Measurements from ENCODE around the gene SRPK3. TPM values are rescaled to one million over a fixed set of nuclear protein-coding genes. Genes with fewer than 3 reads are reported as not detected.
A peak's percentile ranks its signal among the peaks of the same experiment; 100 is the strongest.

Gene SRPK3
- polyA plus RNA-seq, 6 donors from 2014 or later: 0.08 TPM; not detected in 5

DNA sequence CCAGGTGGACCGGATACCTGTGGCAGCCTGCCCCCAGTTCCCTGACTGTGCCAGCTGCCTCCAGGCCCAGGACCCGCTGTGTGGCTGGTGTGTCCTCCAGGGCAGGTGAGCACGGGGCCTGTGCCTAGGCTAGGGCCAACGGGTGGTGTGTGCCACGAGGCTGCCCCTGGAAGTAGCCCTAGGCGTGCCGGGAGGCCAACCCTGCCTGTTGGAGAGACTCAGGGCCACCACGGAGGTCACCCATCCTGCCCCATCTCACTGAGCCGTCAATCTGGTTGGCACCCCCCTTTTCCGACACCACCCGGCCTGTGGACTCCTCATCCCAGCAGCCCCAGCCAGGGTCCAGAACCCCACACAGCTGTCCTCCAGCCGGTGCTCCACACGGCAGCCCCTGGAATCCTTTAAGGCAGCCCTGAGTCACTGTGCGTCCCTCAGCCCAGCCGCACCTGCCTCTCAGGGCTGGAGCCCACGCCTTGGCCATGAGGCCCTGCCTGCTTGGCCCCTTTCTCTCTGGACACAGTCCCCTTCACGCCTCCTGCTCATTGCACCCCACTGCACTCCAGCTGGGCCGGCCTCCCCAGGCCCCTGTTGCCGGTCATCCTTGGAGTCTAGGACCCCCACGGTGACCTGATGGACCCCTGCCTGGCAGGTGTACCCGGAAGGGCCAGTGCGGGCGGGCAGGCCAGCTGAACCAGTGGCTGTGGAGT is 11.5 kb upstream of the SRPK3 start:
- Mint-ChIP-seq H3K27me3 (peaks cover 0 to 13% (median 0%) of the 10 kb centered on the region in 3 donors), H3K4me3 (no peak overlapping the region), H3K27ac (no peak overlapping the region), H3K4me1 (peaks cover 6 to 16% (median 7%) of the 10 kb centered on the region in 3 donors), H3K36me3 (no peaks in the 10 kb centered on the region), H3K9me3 (no peaks in the 10 kb centered on the region)
- DNase-seq (no peak), ATAC-seq (ENCODE audit: low read depth in 2 of 2) (no peak)

GRCh38 chrX:153769865-153770600 is 10.8 kb upstream of the SRPK3 start:
- ATAC-seq (ENCODE audit: low read depth in 2 of 2): no peak
- DNase-seq: no peak
- Mint-ChIP-seq H3K36me3 (no peaks in the 10 kb centered on the region), H3K4me3 (no peak overlapping the region), H3K4me1 (peaks cover 6 to 16% (median 7%) of the 10 kb centered on the region in 3 donors), H3K27ac (peak overlapping the region in 1 of 6 donors; percentile 95), H3K9me3 (no peaks in the 10 kb centered on the region), H3K27me3 (peaks cover 0 to 13% (median 0%) of the 10 kb centered on the region in 3 donors)

GRCh38 chrX:153770601-153771414 is 10.0 kb upstream of the SRPK3 start:
- Mint-ChIP-seq H3K36me3 (no peaks in the 10 kb centered on the region), H3K4me1 (peaks cover 6 to 16% (median 7%) of the 10 kb centered on the region in 3 donors), H3K27ac (no peak overlapping the region), H3K9me3 (no peaks in the 10 kb centered on the region), H3K27me3 (peaks cover 0 to 13% (median 0%) of the 10 kb centered on the region in 3 donors), H3K4me3 (no peak overlapping the region)
- ATAC-seq (ENCODE audit: low read depth in 2 of 2) (no peak), DNase-seq (no peak)

DNA sequence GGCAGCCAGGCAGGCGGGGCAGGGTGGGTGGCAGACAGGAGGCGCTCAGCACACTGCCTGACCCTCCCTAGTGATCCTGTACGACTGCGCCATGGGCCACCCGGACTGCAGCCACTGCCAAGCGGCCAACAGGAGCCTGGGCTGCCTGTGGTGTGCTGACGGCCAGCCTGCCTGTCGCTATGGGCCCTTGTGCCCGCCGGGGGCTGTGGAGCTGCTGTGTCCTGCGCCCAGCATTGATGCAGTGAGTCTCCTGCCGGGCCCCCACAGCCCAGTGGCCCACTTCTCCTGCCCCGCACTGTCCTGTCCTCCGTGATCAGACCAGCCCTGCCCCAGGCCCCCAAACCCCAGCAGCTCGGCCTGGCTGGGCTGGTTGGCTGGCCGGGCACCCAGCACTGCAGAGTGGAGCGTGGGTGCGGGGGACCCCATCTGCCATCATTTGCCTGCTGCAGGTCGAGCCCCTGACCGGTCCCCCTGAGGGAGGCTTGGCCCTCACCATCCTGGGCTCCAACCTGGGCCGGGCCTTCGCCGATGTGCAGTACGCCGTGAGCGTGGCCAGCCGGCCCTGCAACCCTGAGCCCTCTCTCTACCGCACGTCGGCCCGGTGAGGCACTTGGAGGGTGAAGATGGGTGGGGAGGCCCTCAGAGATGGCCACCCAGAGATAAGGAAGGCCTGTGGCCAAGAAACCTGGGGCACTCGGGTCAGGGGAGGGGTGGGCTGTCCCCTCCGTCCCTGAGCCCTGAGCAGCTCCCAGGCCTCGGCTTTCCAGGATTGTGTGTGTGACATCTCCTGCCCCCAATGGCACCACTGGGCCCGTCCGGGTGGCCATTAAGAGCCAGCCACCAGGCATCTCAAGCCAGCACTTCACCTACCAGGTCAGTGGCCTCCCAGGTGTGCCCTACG is 9.2 kb upstream of the SRPK3 start:
- no peaks in the 10 kb centered on the region for H3K36me3 Mint-ChIP-seq

DNA sequence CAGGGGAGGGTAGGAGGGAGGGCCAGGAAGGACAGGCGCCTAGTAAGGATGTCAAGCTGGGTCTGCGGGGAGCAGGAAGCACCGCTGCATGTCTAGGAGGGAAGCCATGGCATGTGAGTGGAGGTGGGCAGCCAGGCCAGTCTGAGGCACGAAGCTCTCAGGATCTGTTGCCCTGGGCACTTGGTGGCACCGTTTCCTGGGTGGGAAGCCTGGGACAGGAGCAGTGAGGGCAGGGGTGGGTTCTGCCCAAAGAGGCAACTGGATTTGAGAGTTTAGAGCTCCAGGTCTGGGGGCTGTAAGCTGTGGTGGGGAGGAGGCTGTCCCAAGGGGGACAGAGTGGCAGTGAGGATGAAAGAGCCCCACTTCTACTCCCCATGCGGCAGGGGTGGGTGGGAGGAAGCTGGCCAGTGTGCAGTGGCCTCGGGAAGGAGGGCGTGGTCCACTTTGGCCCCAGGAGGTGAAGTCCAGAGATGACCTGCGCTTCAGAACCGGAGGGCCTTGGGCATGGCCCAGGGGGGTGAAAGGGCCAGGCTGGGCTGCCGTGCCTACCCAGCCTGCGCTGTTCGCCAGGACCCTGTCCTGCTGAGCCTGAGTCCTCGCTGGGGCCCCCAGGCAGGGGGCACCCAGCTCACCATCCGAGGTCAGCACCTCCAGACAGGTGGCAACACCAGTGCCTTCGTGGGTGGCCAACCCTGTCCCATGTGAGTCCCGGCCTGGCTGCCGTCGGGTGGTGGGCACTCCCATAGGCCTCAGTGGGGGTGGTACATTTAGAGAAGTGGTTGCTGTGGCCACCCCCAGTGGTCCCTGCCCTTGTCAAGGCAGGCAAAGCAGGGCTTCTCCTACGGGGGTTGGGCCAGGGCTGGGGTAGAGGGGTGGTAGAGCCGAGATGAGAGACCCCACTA is 8.3 kb upstream of the SRPK3 start:
- no peaks in the 10 kb centered on the region for H3K36me3 Mint-ChIP-seq
- peaks cover 0 to 7% (median 0%) of the 10 kb centered on the region in 3 donors for H3K4me1 Mint-ChIP-seq
- H3K27ac Mint-ChIP-seq: no peak overlapping the region
- no peaks in the 10 kb centered on the region for H3K9me3 Mint-ChIP-seq
- H3K4me3 Mint-ChIP-seq: peak overlapping the region in 1 of 8 donors; percentile 47
- ATAC-seq (ENCODE audit: low read depth in 2 of 2) (no peak), DNase-seq (no peak)
- peaks cover 0 to 8% (median 0%) of the 10 kb centered on the region in 3 donors for H3K27me3 Mint-ChIP-seq

More for the DNA sequence above, 9.2 kb upstream of the SRPK3 start:
- H3K4me3 Mint-ChIP-seq: no peak overlapping the region
- peaks cover 0 to 9% (median 2%) of the 10 kb centered on the region in 3 donors for H3K4me1 Mint-ChIP-seq
- H3K27me3 Mint-ChIP-seq: peaks cover 0 to 8% (median 0%) of the 10 kb centered on the region in 3 donors
- H3K9me3 Mint-ChIP-seq: no peaks in the 10 kb centered on the region
- DNase-seq: no peak
- no peak for ATAC-seq (ENCODE audit: low read depth in 2 of 2)
- no peak overlapping the region for H3K27ac Mint-ChIP-seq

DNA sequence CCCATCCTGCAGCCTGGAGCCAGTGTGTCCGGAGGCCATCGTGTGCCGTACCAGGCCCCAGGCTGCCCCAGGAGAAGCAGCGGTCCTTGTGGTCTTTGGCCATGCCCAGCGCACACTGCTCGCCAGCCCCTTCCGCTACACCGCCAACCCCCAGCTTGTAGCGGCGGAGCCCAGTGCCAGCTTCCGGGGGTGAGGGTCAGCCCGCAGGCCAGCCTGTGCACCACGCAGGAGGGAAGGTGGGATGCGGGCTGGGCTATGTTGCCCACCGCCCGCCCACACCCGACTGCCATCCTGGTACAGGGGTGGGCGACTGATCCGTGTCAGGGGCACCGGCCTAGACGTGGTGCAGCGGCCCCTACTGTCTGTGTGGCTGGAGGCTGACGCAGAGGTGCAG is 7.6 kb upstream of the SRPK3 start:
- Mint-ChIP-seq H3K27me3 (peaks cover 0 to 8% (median 3%) of the 10 kb centered on the region in 3 donors), H3K27ac (no peak overlapping the region), H3K4me1 (peaks cover 0 to 2% (median 0%) of the 10 kb centered on the region in 3 donors), H3K9me3 (no peaks in the 10 kb centered on the region), H3K4me3 (no peak overlapping the region), H3K36me3 (no peaks in the 10 kb centered on the region)
- ATAC-seq (ENCODE audit: low read depth in 2 of 2) (no peak), DNase-seq (no peak)

DNA sequence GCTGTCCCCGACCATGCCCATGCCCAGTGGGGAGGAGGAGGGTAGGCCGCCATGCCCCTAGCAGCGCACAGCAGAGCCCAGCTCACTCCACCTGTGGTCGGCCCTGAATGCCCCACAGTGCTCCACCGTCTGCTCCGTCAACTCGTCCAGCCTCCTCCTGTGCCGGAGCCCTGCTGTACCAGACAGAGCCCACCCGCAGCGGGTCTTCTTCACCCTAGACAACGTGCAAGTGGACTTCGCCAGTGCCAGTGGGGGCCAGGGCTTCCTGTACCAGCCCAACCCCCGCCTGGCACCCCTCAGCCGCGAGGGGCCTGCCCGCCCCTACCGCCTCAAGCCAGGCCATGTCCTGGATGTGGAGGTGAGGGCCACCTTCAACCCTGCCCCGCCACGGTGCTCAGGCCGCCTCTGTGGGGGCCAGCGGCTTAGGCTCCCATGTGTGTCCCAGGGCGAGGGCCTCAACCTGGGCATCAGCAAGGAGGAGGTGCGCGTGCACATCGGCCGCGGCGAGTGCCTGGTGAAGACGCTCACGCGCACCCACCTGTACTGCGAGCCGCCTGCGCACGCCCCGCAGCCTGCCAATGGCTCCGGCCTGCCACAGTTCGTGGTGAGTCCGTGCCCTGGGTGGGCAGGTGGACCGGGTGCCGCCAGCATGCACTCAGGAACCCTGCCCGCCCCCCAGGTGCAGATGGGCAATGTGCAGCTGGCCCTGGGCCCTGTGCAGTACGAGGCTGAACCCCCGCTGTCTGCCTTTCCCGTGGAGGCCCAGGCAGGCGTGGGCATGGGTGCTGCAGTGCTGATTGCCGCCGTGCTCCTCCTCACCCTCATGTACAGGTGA is 6.9 kb upstream of the SRPK3 start:
- Mint-ChIP-seq H3K27ac (no peak overlapping the region), H3K4me1 (no peaks in the 10 kb centered on the region), H3K4me3 (no peak overlapping the region), H3K9me3 (no peaks in the 10 kb centered on the region), H3K36me3 (no peaks in the 10 kb centered on the region), H3K27me3 (peaks cover 0 to 8% (median 5%) of the 10 kb centered on the region in 3 donors)
- DNase-seq (no peak), ATAC-seq (ENCODE audit: low read depth in 2 of 2) (no peak)

GRCh38 chrX:153774576-153775292 is 6.1 kb upstream of the SRPK3 start:
- Mint-ChIP-seq H3K27ac (no peak overlapping the region), H3K4me3 (no peak overlapping the region), H3K9me3 (no peaks in the 10 kb centered on the region), H3K36me3 (no peaks in the 10 kb centered on the region), H3K27me3 (peaks cover 1 to 9% (median 8%) of the 10 kb centered on the region in 3 donors), H3K4me1 (peaks cover 0 to 2% (median 0%) of the 10 kb centered on the region in 3 donors)
- DNase-seq: no peak
- no peak for ATAC-seq (ENCODE audit: low read depth in 2 of 2)

DNA sequence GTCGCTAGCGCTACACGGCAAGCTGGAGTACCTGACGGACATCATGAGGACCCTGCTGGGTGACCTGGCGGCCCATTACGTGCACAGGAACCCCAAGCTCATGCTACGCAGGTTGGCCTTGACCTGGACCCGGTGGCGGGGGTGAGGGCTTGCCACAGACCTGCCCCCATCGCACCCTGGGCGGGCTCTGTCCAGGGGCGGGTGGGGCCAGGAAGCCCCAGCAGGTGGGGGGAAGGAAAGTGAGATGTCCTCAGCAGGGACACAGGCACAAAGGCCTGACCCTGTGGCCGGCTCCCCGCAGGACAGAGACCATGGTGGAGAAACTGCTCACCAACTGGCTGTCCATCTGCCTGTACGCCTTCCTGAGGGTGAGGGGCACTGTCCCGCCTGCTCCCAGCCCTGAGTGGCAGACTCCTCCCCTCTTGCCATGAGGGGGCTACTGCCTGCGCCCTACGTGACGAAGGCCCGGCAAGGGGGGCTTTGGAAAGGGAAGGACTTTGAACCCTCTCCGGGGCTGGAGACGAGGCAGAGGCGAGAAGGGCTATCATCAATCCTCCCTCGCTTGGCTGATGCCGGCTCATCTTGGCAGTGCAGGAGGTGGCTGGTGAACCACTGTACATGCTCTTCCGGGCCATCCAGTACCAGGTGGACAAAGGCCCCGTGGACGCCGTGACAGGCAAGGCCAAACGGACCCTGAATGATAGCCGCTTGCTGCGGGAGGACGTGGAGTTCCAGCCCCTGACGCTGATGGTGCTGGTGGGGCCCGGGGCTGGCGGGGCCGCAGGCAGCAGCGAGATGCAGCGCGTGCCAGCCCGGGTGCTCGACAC is 5.3 kb upstream of the SRPK3 start:
- no peak for ATAC-seq (ENCODE audit: low read depth in 2 of 2)
- H3K9me3 Mint-ChIP-seq: no peaks in the 10 kb centered on the region
- peaks cover 6 to 10% (median 6%) of the 10 kb centered on the region in 3 donors for H3K4me1 Mint-ChIP-seq

DNA sequence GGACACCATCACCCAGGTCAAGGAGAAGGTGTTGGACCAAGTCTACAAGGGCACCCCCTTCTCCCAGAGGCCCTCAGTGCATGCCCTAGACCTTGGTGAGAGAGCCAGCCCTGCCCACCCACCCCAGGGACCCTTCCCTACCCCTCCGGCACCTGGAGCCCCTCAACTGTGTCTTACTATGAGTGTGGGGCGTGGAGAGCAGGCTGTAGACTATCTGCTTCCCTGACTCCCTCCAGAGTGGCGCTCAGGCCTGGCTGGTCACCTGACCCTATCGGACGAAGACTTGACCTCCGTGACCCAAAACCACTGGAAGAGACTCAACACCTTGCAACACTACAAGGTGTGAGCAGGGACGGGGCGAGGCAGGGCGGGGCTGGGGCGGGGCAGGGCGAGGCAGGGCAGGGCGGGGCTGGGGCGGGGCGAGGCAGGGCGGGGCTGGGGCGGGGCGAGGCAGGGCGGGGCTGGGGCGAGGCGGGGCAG is 4.7 kb upstream of the SRPK3 start:
- H3K27me3 Mint-ChIP-seq: peaks cover 7 to 15% (median 12%) of the 10 kb centered on the region in 3 donors
- no peaks in the 10 kb centered on the region for H3K36me3 Mint-ChIP-seq
- no peak overlapping the region for H3K27ac Mint-ChIP-seq
- DNase-seq (no peak), ATAC-seq (ENCODE audit: low read depth in 2 of 2) (no peak)
- H3K4me1 Mint-ChIP-seq: peaks cover 6 to 10% (median 6%) of the 10 kb centered on the region in 3 donors
- no peaks in the 10 kb centered on the region for H3K9me3 Mint-ChIP-seq
- peak overlapping the region in 1 of 8 donors; percentile 12 for H3K4me3 Mint-ChIP-seq

More for the DNA sequence above, 5.3 kb upstream of the SRPK3 start:
- peaks cover 7 to 15% (median 11%) of the 10 kb centered on the region in 3 donors for H3K27me3 Mint-ChIP-seq
- no peak overlapping the region for H3K27ac Mint-ChIP-seq
- no peaks in the 10 kb centered on the region for H3K36me3 Mint-ChIP-seq
- H3K4me3 Mint-ChIP-seq: no peak overlapping the region
- no peak for DNase-seq

All from naive B cell (primary cell).